HEK293 (cell line): ENCODE measurements around the gene PLXNA2.

Experiments used
- YY1 ChIP-seq: fragments of 450-650 bp; formaldehyde crosslinking; IDR thresholded peaks from 2 replicates; pipeline ENCODE4 v1.5.1; 2018; ENCODE audit warnings: missing biosample characterization, missing genetic modification characterization
- ZNF335 ChIP-seq: fragments of 450-650 bp; formaldehyde crosslinking; conservative IDR thresholded peaks from 2 replicates; pipeline ENCODE4 v1.5.1; 2016; ENCODE audit warnings: missing biosample characterization, missing genetic modification characterization
- ZSCAN16 ChIP-seq: fragments of 450-650 bp; formaldehyde crosslinking; IDR thresholded peaks from 2 replicates; pipeline ENCODE4 v1.5.1; 2016; ENCODE audit warnings: missing biosample characterization, missing genetic modification characterization
- TF ChIP-seq, protein P1 (sequence below): fragments of 450-650 bp; formaldehyde crosslinking; IDR thresholded peaks from 2 replicates; pipeline ENCODE4 v1.5.1; 2016; ENCODE audit warnings: missing biosample characterization, missing genetic modification characterization
- TF ChIP-seq, protein P2 (sequence below): fragments of 450-650 bp; formaldehyde crosslinking; IDR thresholded peaks from 2 replicates; pipeline ENCODE4 v1.5.1; 2016; ENCODE audit warnings: missing biosample characterization, missing genetic modification characterization
- TF ChIP-seq, protein P3 (sequence below): fragments of 450-650 bp; formaldehyde crosslinking; IDR thresholded peaks from 2 replicates; pipeline ENCODE4 v1.5.1; 2016; ENCODE audit warnings: missing biosample characterization, missing genetic modification characterization
- TF ChIP-seq, protein P4 (sequence below): fragments of 450-650 bp; formaldehyde crosslinking; IDR thresholded peaks from 2 replicates; pipeline ENCODE4 v1.5.1; 2016; ENCODE audit warnings: missing biosample characterization, missing genetic modification characterization
- TF ChIP-seq, protein P5 (sequence below): fragments of 450-650 bp; formaldehyde crosslinking; IDR thresholded peaks from 2 replicates; pipeline ENCODE4 v1.5.1; 2016; ENCODE audit warnings: missing biosample characterization, missing genetic modification characterization

DNA sequence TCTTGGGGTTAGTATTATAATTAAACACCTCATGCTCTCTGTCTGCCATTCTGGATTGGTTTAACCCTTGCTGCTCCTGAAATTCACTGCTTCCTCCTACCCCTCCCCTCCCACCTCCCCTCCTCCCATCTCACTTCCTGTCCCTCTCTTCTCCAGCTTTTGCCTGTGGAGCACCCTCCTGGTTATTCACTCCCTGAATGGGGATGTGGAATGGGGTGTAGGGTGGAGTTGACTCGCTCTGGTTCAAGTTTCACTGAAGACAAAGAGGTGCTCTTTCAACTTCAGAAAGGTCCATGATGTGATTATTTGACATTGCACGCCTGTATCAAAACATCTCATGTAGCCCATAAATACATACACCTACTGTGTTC lies 160.5 kb downstream of the PLXNA2 start:
- TF ChIP-seq, protein P1, sequence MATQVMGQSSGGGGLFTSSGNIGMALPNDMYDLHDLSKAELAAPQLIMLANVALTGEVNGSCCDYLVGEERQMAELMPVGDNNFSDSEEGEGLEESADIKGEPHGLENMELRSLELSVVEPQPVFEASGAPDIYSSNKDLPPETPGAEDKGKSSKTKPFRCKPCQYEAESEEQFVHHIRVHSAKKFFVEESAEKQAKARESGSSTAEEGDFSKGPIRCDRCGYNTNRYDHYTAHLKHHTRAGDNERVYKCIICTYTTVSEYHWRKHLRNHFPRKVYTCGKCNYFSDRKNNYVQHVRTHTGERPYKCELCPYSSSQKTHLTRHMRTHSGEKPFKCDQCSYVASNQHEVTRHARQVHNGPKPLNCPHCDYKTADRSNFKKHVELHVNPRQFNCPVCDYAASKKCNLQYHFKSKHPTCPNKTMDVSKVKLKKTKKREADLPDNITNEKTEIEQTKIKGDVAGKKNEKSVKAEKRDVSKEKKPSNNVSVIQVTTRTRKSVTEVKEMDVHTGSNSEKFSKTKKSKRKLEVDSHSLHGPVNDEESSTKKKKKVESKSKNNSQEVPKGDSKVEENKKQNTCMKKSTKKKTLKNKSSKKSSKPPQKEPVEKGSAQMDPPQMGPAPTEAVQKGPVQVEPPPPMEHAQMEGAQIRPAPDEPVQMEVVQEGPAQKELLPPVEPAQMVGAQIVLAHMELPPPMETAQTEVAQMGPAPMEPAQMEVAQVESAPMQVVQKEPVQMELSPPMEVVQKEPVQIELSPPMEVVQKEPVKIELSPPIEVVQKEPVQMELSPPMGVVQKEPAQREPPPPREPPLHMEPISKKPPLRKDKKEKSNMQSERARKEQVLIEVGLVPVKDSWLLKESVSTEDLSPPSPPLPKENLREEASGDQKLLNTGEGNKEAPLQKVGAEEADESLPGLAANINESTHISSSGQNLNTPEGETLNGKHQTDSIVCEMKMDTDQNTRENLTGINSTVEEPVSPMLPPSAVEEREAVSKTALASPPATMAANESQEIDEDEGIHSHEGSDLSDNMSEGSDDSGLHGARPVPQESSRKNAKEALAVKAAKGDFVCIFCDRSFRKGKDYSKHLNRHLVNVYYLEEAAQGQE (tag by site-specific recombination): no peak
- TF ChIP-seq, protein P2, sequence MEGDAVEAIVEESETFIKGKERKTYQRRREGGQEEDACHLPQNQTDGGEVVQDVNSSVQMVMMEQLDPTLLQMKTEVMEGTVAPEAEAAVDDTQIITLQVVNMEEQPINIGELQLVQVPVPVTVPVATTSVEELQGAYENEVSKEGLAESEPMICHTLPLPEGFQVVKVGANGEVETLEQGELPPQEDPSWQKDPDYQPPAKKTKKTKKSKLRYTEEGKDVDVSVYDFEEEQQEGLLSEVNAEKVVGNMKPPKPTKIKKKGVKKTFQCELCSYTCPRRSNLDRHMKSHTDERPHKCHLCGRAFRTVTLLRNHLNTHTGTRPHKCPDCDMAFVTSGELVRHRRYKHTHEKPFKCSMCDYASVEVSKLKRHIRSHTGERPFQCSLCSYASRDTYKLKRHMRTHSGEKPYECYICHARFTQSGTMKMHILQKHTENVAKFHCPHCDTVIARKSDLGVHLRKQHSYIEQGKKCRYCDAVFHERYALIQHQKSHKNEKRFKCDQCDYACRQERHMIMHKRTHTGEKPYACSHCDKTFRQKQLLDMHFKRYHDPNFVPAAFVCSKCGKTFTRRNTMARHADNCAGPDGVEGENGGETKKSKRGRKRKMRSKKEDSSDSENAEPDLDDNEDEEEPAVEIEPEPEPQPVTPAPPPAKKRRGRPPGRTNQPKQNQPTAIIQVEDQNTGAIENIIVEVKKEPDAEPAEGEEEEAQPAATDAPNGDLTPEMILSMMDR (tag by site-specific recombination): no peak
- TF ChIP-seq YY1 (tag by site-specific recombination) (no peak), ZSCAN16 (tag by site-specific recombination) (no peak), ZNF335 (tag by site-specific recombination) (no peak)
- TF ChIP-seq, protein P3, sequence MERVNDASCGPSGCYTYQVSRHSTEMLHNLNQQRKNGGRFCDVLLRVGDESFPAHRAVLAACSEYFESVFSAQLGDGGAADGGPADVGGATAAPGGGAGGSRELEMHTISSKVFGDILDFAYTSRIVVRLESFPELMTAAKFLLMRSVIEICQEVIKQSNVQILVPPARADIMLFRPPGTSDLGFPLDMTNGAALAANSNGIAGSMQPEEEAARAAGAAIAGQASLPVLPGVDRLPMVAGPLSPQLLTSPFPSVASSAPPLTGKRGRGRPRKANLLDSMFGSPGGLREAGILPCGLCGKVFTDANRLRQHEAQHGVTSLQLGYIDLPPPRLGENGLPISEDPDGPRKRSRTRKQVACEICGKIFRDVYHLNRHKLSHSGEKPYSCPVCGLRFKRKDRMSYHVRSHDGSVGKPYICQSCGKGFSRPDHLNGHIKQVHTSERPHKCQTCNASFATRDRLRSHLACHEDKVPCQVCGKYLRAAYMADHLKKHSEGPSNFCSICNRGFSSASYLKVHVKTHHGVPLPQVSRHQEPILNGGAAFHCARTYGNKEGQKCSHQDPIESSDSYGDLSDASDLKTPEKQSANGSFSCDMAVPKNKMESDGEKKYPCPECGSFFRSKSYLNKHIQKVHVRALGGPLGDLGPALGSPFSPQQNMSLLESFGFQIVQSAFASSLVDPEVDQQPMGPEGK (tag by site-specific recombination): no peak
- TF ChIP-seq, protein P4, sequence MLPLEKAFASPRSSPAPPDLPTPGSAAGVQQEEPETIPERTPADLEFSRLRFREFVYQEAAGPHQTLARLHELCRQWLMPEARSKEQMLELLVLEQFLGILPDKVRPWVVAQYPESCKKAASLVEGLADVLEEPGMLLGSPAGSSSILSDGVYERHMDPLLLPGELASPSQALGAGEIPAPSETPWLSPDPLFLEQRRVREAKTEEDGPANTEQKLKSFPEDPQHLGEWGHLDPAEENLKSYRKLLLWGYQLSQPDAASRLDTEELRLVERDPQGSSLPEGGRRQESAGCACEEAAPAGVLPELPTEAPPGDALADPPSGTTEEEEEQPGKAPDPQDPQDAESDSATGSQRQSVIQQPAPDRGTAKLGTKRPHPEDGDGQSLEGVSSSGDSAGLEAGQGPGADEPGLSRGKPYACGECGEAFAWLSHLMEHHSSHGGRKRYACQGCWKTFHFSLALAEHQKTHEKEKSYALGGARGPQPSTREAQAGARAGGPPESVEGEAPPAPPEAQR (tag by site-specific recombination): no peak
- TF ChIP-seq, protein P5, sequence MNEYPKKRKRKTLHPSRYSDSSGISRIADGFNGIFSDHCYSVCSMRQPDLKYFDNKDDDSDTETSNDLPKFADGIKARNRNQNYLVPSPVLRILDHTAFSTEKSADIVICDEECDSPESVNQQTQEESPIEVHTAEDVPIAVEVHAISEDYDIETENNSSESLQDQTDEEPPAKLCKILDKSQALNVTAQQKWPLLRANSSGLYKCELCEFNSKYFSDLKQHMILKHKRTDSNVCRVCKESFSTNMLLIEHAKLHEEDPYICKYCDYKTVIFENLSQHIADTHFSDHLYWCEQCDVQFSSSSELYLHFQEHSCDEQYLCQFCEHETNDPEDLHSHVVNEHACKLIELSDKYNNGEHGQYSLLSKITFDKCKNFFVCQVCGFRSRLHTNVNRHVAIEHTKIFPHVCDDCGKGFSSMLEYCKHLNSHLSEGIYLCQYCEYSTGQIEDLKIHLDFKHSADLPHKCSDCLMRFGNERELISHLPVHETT (tag by site-specific recombination): no peak
